ENCODE data around the gene CLSTN2. TPM values are rescaled to one million over a fixed set of nuclear protein-coding genes. Genes with fewer than 3 reads are reported as not detected.

Gene CLSTN2
- total RNA-seq, 1 experiment from 2014 or later, result 0.68 TPM

DNA sequence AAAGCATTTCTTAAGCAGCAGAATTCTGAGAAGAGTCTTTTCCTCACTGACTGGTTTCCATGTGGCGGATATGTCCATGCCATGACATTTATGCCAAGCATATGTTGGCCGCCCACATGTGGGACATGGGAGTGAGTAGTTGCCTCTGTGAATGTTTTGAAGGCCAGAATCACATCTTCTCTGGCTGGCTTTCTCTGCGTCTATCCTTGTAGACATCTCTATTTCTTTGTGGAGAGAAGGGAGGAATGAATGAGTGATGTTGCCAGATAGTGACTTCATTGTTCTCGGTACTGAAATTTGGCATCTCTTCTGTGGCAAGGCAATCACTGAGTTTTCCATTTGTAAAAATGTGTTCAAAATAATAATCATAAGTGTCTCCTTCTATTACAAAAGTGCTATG lies 316.0 kb downstream of the CLSTN2 start:
- H3K27ac ChIP-seq (ENCODE audit: insufficient read length, low read depth, low read length), result no peak overlapping the region
- no peak overlapping the region for H4K8ac ChIP-seq (replicated peaks; ENCODE audit: insufficient read length, low read depth, low read length)
- H3K36me3 Mint-ChIP-seq (ENCODE audit: insufficient read depth in 1 of 3, low read depth in 3 of 3), result no peaks in the 10 kb centered on the region

More for the DNA sequence above, 316.0 kb downstream of the CLSTN2 start:
- Histone ChIP-seq H3K4me1 (ENCODE audit: insufficient read depth, low read length) (peaks cover 4% of the 10 kb centered on the region; the same call in 1 of the 2 replicates), H4K20me1 (ENCODE audit: control insufficient read depth, insufficient read depth, insufficient read length) (no peaks in the 10 kb centered on the region), H3K27me3 (ENCODE audit: insufficient read depth, low read length) (no peaks in the 10 kb centered on the region), H2AK5ac (ENCODE audit: insufficient read length, low read length) (no peak overlapping the region), H3K18ac (ENCODE audit: insufficient read length, low read depth, low read length) (no peak overlapping the region), H2BK12ac (ENCODE audit: insufficient read length, low read depth, low read length) (no peak overlapping the region), H3T11ph (ENCODE audit: low read length) (no peak overlapping the region), H3K23ac (ENCODE audit: insufficient read length, low read depth, low read length) (no peak overlapping the region), H4K5ac (ENCODE audit: insufficient read length, low read depth, low read length) (no peak overlapping the region), H2BK20ac (ENCODE audit: low read depth, low read length, poor library complexity, severe bottlenecking) (no peak overlapping the region), H3K79me2 (ENCODE audit: insufficient read depth, low read length) (no peaks in the 10 kb centered on the region), H3K4ac (ENCODE audit: low read depth, low read length) (no peak overlapping the region), H3K9ac (ENCODE audit: extremely low read depth, insufficient read length, low read length) (no peak overlapping the region), H3K14ac (ENCODE audit: insufficient read depth, low read length) (no peak overlapping the region), H4K91ac (ENCODE audit: insufficient read length, low read depth, low read length) (no peak overlapping the region), H3K23me2 (ENCODE audit: insufficient read length, low read depth, low read length, poor library complexity, severe bottlenecking) (no peaks in the 10 kb centered on the region), H2BK15ac (ENCODE audit: low read depth, low read length) (no peak overlapping the region), H2AFZ (ENCODE audit: low read length) (no peak overlapping the region), H3K4me2 (ENCODE audit: insufficient read depth, insufficient read length, low read length) (no peak overlapping the region), H2BK120ac (ENCODE audit: low read depth, low read length, poor library complexity, severe bottlenecking) (no peak overlapping the region), H3K56ac (ENCODE audit: insufficient read length, low read depth, low read length) (no peak overlapping the region), H3K9me3 (ENCODE audit: control insufficient read depth, low read depth, low read length) (no peaks in the 10 kb centered on the region), H2BK5ac (ENCODE audit: insufficient read length, low read length) (no peak overlapping the region), H3K79me1 (ENCODE audit: insufficient read depth, low read depth, low read length, poor library complexity, severe bottlenecking) (no peaks in the 10 kb centered on the region)
- no peak overlapping the region for H3K4me3 Mint-ChIP-seq
- H3K4me1 Mint-ChIP-seq, result peaks cover 36% of the 10 kb centered on the region in 2 experiments
- no CpG with 5 or more reads among the region's 4 CpGs for whole genome bisulfite sequencing (ENCODE audit: extremely low coverage, insufficient read length, low lambda C conversion rate)
- no peaks in the 10 kb centered on the region for H3K27me3 Mint-ChIP-seq (ENCODE audit: low read depth)
- no peak overlapping the region for H3K27ac Mint-ChIP-seq
- TF ChIP-seq, protein P1, sequence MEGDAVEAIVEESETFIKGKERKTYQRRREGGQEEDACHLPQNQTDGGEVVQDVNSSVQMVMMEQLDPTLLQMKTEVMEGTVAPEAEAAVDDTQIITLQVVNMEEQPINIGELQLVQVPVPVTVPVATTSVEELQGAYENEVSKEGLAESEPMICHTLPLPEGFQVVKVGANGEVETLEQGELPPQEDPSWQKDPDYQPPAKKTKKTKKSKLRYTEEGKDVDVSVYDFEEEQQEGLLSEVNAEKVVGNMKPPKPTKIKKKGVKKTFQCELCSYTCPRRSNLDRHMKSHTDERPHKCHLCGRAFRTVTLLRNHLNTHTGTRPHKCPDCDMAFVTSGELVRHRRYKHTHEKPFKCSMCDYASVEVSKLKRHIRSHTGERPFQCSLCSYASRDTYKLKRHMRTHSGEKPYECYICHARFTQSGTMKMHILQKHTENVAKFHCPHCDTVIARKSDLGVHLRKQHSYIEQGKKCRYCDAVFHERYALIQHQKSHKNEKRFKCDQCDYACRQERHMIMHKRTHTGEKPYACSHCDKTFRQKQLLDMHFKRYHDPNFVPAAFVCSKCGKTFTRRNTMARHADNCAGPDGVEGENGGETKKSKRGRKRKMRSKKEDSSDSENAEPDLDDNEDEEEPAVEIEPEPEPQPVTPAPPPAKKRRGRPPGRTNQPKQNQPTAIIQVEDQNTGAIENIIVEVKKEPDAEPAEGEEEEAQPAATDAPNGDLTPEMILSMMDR (conservative IDR thresholded peaks at IDR 0.05), result no peak
- peaks cover 0 to 3% of the 10 kb centered on the region in 2 experiments; a peak in 1 of 5 replicates for H3K9me3 Mint-ChIP-seq
- no peak for DNase-seq

All from H9 (cell line).